WTC11 (cell line): ENCODE data around the gene MON2. TPM values are rescaled to one million over a fixed set of nuclear protein-coding genes. Genes with fewer than 3 reads are reported as not detected.

ENCODE experiments used
- ATAC-seq: fragments of 200-7000 bp; cut with Tn5 transposase; 2 replicates; pipeline ENCODE4 v1.10.0; 2021; ENCODE audit warnings: mild to moderate bottlenecking, moderate library complexity
- CTCF ChIA-PET: fragments of 300-600 bp; sonication (Branson Sonifier 250); formaldehyde crosslinking; loops from one replicate; lab custom pipeline; 2021; ENCODE audit warnings: antibody characterized with exemption; lab: Charles Lee
- POLR2A ChIA-PET: fragments of 350-600 bp; sonication (Branson Sonifier 250); formaldehyde crosslinking; loops from one replicate; lab custom pipeline; 2021; ENCODE audit warnings: antibody characterized with exemption; lab: Charles Lee
- DNase-seq: peaks from one replicate; pipeline ENCODE4 v3.0.0; 2021; ENCODE audit warnings: low spot score
- H3K27ac Mint-ChIP-seq: 2 replicates; pipeline ENCODE4 v1.8.0; 2021; ENCODE audit warnings: mixed read lengths
- H3K27me3 Mint-ChIP-seq: 2 replicates; pipeline ENCODE4 v1.8.0; 2021; ENCODE audit warnings: low read depth, mild to moderate bottlenecking, moderate library complexity, mixed read lengths
- H3K36me3 Mint-ChIP-seq: 2 replicates; pipeline ENCODE4 v1.8.0; 2021; ENCODE audit warnings: mixed read lengths
- H3K4me1 Mint-ChIP-seq: 2 replicates; pipeline ENCODE4 v1.8.0; 2022; ENCODE audit warnings: mixed read lengths
- H3K4me3 Mint-ChIP-seq: 2 replicates; pipeline ENCODE4 v1.8.0; 2021; ENCODE audit warnings: mild to moderate bottlenecking, moderate library complexity, mixed read lengths
- H3K9me3 Mint-ChIP-seq: 2 replicates; pipeline ENCODE4 v1.8.0; 2021; ENCODE audit warnings: mixed read lengths
- ARID4B ChIP-seq: sonication (generic); formaldehyde crosslinking; IDR thresholded peaks from 2 replicates; pipeline ENCODE4 v1.8.0; 2023; ENCODE audit warnings: missing genetic modification reagents, mild to moderate bottlenecking, borderline replicate concordance
- CBFB ChIP-seq: sonication (generic); formaldehyde crosslinking; IDR thresholded peaks from 2 replicates; pipeline ENCODE4 v1.8.1; 2022; ENCODE audit warnings: mild to moderate bottlenecking, low read depth, missing genetic modification reagents
- CREM ChIP-seq: sonication (generic); formaldehyde crosslinking; IDR thresholded peaks from 2 replicates; pipeline ENCODE4 v1.8.1; 2022; ENCODE audit warnings: mild to moderate bottlenecking, missing genetic modification reagents, moderate library complexity
- E2F1 ChIP-seq: sonication (generic); formaldehyde crosslinking; IDR thresholded peaks from 2 replicates; pipeline ENCODE4 v1.8.0; 2022; ENCODE audit warnings: mild to moderate bottlenecking, missing genetic modification reagents
- ELF4 ChIP-seq: sonication (generic); formaldehyde crosslinking; IDR thresholded peaks from 2 replicates; pipeline ENCODE4 v1.8.1; 2022; ENCODE audit warnings: low read depth, mild to moderate bottlenecking, moderate library complexity, missing genetic modification reagents
- FOXJ3 ChIP-seq: sonication (generic); formaldehyde crosslinking; IDR thresholded peaks from 2 replicates; pipeline ENCODE4 v1.9.0; 2021; ENCODE audit warnings: missing genetic modification reagents, mild to moderate bottlenecking, borderline replicate concordance
- FOXP1 ChIP-seq: sonication (generic); formaldehyde crosslinking; IDR thresholded peaks from 2 replicates; pipeline ENCODE4 v1.8.0; 2022; ENCODE audit warnings: missing genetic modification reagents, mild to moderate bottlenecking, moderate library complexity, borderline replicate concordance
- GABPB1 ChIP-seq: sonication (generic); formaldehyde crosslinking; IDR thresholded peaks from 2 replicates; pipeline ENCODE4 v1.8.1; 2023; ENCODE audit warnings: mild to moderate bottlenecking, missing genetic modification reagents
- IRF1 ChIP-seq: sonication (generic); formaldehyde crosslinking; IDR thresholded peaks from 2 replicates; pipeline ENCODE4 v1.8.0; 2023; ENCODE audit warnings: missing genetic modification reagents
- JAZF1 ChIP-seq: fragments of 250-450 bp; sonication (Bioruptor Pico); IDR thresholded peaks from 2 replicates; pipeline ENCODE4 v1.9.0; 2021; ENCODE audit warnings: moderate library complexity, mild to moderate bottlenecking, inconsistent platforms
- NFE2L1 ChIP-seq: sonication (generic); formaldehyde crosslinking; IDR thresholded peaks from 2 replicates; pipeline ENCODE4 v1.8.1; 2023; ENCODE audit warnings: missing genetic modification reagents
- OVOL2 ChIP-seq: fragments of 250-450 bp; sonication (Bioruptor Pico); IDR thresholded peaks from 2 replicates; pipeline ENCODE4 v1.9.0; 2021; ENCODE audit warnings: mild to moderate bottlenecking, borderline replicate concordance
- PRDM15 ChIP-seq: sonication (generic); formaldehyde crosslinking; IDR thresholded peaks from 2 replicates; pipeline ENCODE4 v1.8.0; 2022; ENCODE audit warnings: missing genetic modification reagents
- RELA ChIP-seq: sonication (generic); formaldehyde crosslinking; IDR thresholded peaks from 2 replicates; pipeline ENCODE4 v1.8.1; 2022; ENCODE audit warnings: missing genetic modification reagents, mild to moderate bottlenecking, borderline replicate concordance
- RORB ChIP-seq: fragments of 250-450 bp; sonication (Bioruptor Pico); IDR thresholded peaks from 2 replicates; pipeline ENCODE4 v1.9.0; 2021; ENCODE audit warnings: mild to moderate bottlenecking
- SMAD3 ChIP-seq: sonication (generic); formaldehyde crosslinking; IDR thresholded peaks from 2 replicates; pipeline ENCODE4 v1.8.0; 2022; ENCODE audit warnings: missing genetic modification reagents, mild to moderate bottlenecking, borderline replicate concordance
- ZNF121 ChIP-seq: sonication (generic); formaldehyde crosslinking; IDR thresholded peaks from 2 replicates; pipeline ENCODE4 v1.8.0; 2023; ENCODE audit warnings: missing genetic modification reagents
- ZNF219 ChIP-seq: sonication (generic); formaldehyde crosslinking; IDR thresholded peaks from 2 replicates; pipeline ENCODE4 v1.8.0; 2023; ENCODE audit warnings: missing genetic modification reagents, mild to moderate bottlenecking, borderline replicate concordance
- ZNF263 ChIP-seq: sonication (generic); formaldehyde crosslinking; IDR thresholded peaks from 2 replicates; pipeline ENCODE4 v1.8.1; 2022; ENCODE audit warnings: low read depth, mild to moderate bottlenecking, moderate library complexity, missing genetic modification reagents
- ZNF425 ChIP-seq: fragments of 250-450 bp; sonication (Bioruptor Pico); conservative IDR thresholded peaks from 2 replicates; pipeline ENCODE4 v1.9.0; 2021; ENCODE audit warnings: mild to moderate bottlenecking
- ZNF671 ChIP-seq: fragments of 250-450 bp; sonication (Bioruptor Pico); IDR thresholded peaks from 2 replicates; pipeline ENCODE4 v1.8.0; 2021; ENCODE audit warnings: mild to moderate bottlenecking
- ZSCAN18 ChIP-seq: fragments of 250-450 bp; sonication (Bioruptor Pico); IDR thresholded peaks from 2 replicates; pipeline ENCODE4 v2.1.2; 2022; ENCODE audit warnings: mild to moderate bottlenecking, moderate library complexity
- total RNA-seq: library from RNA; stranded (reverse); gene quantifications from 3 replicates; pipeline ENCODE4 v1.2.3, GENCODE V29; 2021

MON2 gene
- total RNA-seq, 1 experiment from 2014 or later: 25.8 TPM

GRCh38 chr12:62469704-62470103 is 3.1 kb downstream of the MON2 start:
- Mint-ChIP-seq H3K27me3 (0 out of 2 replicates have a peak, but pooled peaks cover 2% of the 10 kb centered on the region), H3K4me3 (no peak overlapping the region), H3K4me1 (peaks cover 8% of the 10 kb centered on the region), H3K9me3 (no peaks in the 10 kb centered on the region), H3K36me3 (no peaks in the 10 kb centered on the region), H3K27ac (no peak overlapping the region)
- ChIA-PET POLR2A (no interaction called here), CTCF (interaction anchor here (0.7 kb wide), 1 partner anchor 12 kb away, joined by 3 read pairs; no protein-coding TSS in a partner anchor)
- no peak for ATAC-seq
- no peak for TF ChIP-seq CBFB (CRISPR knock-in tag)
- TF ChIP-seq ZSCAN18 (CRISPR knock-in tag): no peak
- no peak for TF ChIP-seq FOXP1 (CRISPR knock-in tag)
- TF ChIP-seq JAZF1: no peak
- no peak for TF ChIP-seq RORB (CRISPR knock-in tag)
- no peak for TF ChIP-seq ZNF219 (CRISPR knock-in tag)
- no peak for TF ChIP-seq NFE2L1
- TF ChIP-seq RELA (CRISPR knock-in tag): no peak
- TF ChIP-seq ZNF263 (CRISPR knock-in tag): no peak
- no peak for DNase-seq

- peaks cover 5% of the 10 kb centered on the region for H3K4me1 Mint-ChIP-seq
- POLR2A ChIA-PET: no interaction called here
- no peak overlapping the region for H3K27ac Mint-ChIP-seq
- DNase-seq (no peak), ATAC-seq (no peak)
- H3K4me3 Mint-ChIP-seq: no peak overlapping the region
- no peaks in the 10 kb centered on the region for H3K27me3 Mint-ChIP-seq
- CTCF ChIA-PET: interaction anchor here (0.8 kb wide), 1 partner anchor 33 kb away, joined by 3 read pairs; no protein-coding TSS in a partner anchor
- H3K9me3 Mint-ChIP-seq: no peaks in the 10 kb centered on the region
- no peaks in the 10 kb centered on the region for H3K36me3 Mint-ChIP-seq
- TF ChIP-seq FOXJ3 (CRISPR knock-in tag) (no peak), SMAD3 (CRISPR knock-in tag) (no peak), FOXP1 (CRISPR knock-in tag) (no peak), ELF4 (CRISPR knock-in tag) (no peak), IRF1 (CRISPR knock-in tag) (no peak), ARID4B (CRISPR knock-in tag) (no peak), PRDM15 (CRISPR knock-in tag) (no peak), OVOL2 (CRISPR knock-in tag) (no peak), ZNF671 (CRISPR knock-in tag) (no peak), E2F1 (CRISPR knock-in tag) (no peak), ZNF425 (no peak), ZNF121 (CRISPR knock-in tag) (no peak), CREM (CRISPR knock-in tag) (no peak), GABPB1 (CRISPR knock-in tag) (no peak)
Observed at GRCh38 chr12:62471734-62472133, 5.1 kb downstream of the MON2 start.
